Activated CD4-positive, alpha-beta T cell treated with anti-CD3 and anti-CD28 coated beads, Interleukin-2, amount 50 U/mL, for 24 hours (primary cell): ENCODE data around the gene CELF4.

Source experiments
- DNase-seq, 2 donors: peaks; one replicate each; pipeline ENCODE4 v3.0.0-alpha.2; 2020; ENCODE audit warnings: low read depth in 1 of 2, low spot score in 1 of 2

Gene CELF4

DNA sequence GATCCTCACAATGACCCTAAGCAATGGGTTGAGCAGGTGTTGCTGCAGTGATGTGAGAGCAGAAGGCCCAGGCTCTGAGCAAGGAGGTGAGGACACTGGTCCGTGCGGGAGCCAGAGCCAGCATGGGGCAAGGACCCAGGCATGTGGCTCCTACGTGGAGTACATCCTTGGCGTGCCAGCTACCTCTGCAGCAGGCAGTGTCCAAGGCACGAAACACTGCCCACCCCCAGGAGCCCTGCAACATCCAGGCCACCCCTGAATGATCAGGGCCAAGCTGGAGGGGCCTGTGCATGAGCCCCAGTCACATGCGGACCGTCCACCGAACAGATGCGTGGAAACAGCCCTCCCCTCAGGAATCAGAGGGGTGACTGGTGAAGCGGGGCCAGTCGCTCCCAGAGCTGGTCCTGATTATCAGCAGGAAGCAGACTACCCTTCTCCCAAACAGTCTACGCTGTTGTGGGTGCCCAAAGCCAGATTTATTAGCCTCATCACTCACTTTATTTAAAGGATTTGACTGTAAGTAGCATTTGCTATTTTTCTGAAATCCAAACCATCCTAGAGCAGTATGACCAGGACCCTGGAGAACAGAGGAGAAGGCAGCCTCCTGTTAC lies 16.8 kb downstream of the CELF4 start:
- DNase-seq = no peak

DNA sequence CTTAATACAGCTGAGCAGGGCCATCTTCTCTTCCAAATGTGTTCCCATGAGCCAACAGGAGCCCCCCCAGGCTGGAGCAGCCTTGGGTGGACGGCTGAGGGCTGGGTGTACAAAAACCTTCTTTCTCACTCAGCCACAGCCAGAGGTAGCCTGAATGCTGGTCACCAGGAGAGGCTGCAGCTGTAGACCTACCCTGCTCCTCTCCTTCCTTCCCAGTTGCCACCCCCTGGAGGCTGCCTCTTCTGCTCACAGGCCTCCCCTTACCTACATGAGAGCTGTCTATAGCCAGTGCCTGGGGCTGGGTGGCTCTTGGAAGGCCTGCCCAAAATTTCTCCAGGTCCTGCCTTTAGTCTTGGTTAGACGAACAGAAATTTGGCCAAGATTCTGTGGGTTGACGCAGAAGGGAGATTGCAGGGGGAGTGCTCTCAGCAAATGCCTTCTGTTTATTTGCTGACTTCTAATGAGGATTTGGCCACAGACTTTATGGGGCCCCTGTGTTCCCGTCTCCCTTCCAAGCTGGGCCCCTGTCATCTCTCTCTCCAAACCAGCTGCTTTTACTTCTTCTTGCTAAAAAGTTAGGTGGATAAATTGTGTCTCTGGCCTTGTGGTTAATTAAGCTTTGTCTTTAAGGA lies 18.3 kb downstream of the CELF4 start:
- no peak for DNase-seq

DNA sequence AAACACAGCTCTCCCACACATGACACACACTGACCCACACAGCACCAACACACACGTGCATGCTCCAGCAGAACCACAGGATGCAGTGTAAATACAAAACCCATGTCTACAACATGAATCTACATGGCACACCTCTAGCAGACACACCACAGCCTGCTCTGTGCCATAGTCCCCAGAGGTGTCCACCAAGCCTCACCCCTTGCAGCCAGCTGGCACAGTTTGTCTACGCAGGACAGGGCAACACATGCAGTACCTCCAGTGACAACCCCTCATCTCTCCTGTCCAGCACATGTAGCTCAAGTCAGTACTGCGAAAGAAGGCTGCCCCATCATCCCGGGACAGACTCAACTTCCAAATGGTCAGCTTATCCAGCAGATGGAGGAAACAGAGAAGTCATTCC lies 18.9 kb downstream of the CELF4 start:
- no peak for DNase-seq

DNA sequence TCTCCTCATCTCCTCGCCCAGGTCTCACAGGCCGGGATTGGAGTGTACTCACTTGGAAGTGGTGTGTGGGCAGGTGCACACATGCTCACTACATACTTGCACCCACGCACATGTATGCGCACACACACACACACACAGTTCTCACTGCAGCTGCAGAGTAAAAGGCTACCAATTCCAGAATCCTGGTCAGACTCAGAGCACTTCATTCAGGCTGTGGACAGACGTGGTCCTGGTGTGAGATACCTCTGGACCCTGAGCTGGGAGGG lies 19.4 kb downstream of the CELF4 start:
- DNase-seq = no peak

DNA sequence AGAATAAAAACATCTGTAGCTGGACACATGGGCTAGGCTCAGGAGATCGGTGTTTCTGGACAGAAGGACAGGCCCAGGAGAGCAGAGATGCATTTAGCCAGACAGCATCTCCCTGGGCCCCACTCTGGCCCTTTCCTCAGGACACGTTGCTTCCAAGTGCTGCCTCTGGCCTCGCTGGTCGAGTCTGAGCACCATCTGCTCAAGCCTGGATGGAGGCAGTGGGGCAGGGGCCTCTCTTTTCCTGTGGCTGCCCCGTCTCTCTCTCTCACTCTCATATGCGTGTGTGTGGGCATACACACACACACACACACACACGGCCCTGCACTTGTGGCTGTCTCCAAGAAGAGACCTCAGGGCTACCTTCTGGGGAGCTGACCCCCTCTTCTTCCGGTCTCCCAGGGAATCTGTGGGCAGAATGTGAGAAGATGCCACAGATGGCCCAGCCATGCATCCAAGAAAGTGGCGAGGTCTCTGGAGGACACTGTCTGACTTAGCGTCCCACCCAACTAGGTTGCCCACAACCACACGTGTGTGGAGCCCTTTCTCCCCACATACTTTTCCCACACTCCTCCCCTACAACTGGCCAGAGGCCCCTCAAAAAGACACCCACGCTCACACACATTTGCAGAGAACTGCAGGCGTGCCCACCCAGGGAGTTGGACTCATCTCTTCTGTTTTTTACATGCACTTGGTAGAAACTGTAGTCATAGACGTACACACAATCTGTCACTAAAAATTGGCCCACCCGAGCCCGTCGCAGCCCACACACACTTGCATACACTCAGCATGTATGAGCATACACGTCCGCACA lies 19.9 kb downstream of the CELF4 start:
- DNase-seq = no peak

DNA sequence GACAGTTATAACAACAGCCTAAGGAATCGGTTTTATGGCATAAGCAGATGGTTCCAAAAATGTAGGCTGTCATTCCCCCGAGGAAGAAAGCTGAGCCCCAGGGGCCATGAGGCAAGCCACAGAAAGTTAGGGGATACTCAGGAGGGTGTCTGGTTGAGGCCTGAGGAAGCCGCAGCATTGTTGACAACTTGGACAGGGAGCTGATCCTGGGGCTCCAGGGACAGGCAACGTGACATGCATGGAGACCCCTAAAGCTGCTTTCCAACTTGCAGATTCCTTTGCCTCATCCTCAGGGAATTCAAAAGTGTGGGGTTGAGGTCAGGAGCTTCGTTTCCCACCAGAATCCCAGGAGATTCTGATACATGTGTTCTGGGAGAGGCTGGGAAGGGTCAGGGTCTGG lies 20.9 kb downstream of the CELF4 start:
- no peak for DNase-seq

DNA sequence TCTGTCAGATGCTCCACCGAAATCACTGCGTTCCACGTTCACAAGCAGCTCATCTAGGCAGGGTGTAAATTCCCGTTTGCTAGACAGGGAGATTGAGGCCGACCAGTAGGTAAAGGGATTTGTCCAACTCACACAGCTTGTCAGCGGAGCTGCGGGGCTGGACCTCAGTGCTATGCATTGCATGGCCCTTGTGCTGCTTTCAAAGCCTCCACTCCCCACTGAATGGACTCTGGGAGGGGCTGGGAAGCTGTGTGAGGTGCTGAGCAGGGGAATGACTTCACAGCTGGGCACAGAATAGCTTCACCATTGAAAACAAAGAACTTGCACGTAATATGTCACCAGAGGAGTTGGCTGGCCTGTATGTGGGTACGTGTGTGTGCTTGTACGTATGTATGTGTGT lies 21.4 kb downstream of the CELF4 start:
- DNase-seq = no peak

DNA sequence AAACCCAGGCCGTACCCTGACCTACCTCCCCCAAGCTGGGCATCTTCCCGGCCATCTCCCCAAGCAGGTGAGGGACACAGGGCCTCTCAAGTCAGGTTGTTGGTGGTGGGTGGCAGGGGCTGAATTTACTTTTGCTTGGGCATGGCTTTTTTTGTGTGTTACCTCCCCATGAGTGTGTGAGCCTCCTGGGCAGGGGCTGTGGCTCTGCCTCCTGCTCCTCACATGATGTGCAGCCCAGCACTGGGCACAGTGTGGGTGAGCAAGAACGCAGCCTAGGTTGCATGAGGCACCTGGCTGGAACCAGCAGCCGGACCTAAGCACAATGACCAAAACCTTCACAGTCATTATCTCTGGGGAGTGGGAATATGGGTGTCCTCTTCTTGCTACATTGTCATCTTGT lies 22.3 kb downstream of the CELF4 start:
- no peak for DNase-seq

DNA sequence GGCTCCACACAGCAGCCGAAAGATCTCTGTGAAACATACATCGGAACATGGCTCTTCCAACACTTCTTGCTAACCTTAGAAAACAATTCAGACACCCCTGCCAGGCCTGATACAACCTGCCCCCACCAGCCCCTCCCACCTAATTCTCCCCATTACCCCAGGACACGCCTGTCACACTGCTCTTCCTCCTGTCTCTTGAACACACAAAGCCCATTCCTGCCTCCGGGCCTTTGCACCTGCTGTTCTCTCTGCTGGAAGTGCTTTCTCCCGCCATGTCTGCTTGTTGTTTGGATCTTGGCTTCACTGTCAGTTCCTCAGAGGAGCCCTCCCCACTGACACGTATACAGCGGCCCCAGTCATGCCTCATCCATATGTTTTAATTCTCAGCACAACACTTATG lies 24.1 kb downstream of the CELF4 start:
- DNase-seq = no peak

DNA sequence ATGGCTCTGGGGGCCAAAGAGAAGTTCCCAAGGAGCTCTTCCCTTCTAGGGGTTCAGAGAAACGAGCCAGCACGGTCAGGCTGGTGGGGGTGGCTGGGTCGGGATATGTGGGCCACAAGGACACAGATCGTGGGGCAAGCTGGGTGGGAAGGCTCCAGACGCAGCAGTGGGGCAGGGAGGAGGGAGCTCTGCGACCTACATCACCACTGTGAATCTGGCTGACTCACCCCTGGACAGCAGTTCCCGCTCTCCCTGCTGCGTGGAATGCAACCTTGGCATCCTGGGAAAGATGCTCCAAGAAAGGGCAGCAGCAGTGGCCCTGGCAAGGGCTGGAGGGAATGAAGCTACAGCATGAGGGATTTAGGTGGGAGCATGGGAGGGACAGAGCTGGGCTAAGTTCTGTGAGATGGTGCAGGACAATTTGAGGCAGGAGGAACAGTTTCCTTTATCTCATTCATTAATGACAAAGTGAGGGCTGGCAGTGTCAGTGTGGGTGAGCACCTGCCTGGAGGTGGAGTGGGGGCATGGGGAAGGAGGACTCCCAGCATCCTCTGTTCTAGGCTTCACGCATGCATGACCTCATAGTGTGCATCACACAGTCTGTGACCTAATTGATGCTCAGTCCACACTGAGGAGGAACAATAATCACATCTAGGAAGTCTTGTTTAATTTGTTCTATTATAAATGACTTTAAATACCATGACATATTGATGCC lies 25.0 kb downstream of the CELF4 start:
- DNase-seq = no peak

DNA sequence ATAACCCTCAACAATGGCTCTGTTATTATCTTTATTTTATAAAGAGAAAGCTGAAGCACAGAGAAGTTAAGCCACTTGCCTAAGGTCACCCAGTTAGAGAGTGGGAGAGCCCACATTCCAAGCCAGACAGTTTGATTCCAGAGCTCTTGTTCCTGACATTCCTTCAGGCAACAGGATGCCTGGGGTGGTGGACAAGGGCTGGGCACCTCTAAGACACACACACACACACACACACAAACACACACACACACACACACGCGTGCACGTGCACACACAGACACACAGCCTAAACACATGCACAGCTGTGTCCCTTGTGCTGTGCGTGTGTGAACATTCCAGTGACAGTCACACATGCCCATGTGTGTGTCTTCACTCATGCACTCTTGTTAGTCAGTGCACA lies 26.4 kb downstream of the CELF4 start:
- no peak for DNase-seq

DNA sequence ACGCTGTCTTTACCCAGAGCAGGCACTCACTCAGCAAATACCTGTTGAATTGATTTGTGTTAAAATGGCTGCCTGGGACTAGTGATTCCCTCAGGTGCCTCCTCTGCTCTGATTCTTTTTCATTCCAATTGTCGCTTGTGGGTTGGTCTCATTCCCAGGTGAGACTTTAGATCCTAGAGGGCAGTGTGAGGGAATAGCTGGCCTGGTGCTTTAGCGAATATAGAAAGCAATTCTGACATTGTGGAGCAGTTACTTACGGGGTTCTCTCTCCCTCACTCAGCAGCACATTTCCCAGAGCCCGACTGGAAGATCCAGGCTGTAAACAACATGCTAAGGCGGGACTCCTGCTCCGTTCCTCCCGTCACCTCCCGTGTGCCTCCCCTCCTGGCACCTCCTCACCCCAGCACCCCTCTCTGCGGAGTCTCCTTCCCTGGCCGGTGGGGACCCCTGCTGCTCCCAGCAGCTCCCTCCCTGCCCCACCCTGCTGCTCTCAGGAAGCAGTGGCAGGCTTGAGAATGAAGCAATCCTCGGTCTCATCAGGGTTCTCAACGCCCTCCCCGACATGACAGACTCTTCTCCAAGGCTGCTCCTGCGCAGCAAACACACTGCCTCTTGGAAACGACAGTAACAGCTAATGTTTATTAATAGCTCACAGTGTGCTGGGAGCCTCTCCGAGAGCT lies 26.9 kb downstream of the CELF4 start:
- DNase-seq = no peak

DNA sequence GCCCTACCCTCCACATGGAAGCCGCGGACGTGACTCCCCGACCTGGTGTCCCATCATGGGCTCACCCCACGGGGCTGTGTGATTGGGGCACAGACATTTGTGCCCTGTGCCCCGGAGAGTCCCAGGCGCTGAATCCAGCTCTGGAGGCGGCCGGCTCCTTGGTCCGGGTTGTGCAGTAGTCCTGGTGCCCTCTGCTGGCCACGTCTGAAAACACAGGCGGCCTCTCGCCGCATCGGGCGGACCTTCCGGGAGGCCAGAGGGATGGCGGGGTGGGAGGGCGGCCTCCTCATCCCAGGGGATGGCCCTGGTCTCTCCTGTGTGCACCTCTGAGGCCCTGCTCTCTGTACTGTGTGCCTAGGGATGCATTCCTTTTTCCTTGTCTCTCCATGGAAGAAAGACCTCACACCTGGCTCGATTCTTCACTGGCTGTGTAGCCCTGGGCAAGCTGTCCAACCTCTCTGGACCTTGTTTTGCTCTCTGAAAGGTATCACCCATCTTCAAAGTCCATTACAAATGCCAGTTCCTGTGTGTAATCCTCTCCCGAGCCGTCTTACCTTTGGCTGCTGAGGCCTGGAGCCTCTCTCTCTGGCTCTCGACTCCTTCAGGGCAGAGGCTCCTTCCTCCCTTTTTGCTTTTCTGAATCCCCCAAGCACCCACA lies 27.6 kb downstream of the CELF4 start:
- DNase-seq = peak in 1 of 2 donors; percentile 11

DNA sequence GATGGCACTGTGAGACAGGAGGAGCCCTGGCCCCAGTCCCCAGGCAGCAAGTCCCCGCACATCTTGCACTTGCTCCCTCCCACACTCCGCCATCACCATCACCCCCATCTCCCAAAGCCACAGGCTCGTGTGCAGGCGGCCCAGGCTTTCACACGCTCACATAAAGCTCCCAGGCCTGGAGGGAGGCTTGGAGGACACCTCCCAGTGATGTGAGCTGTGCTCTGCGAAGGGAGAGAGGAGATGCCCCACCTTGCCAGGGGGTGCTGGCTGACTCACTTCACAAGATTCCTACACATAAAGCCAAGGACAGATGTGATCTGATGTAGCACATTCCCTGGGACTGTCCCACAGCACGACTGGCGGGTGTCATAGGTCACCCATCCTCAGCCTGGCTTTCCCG lies 28.9 kb downstream of the CELF4 start:
- no peak for DNase-seq

DNA sequence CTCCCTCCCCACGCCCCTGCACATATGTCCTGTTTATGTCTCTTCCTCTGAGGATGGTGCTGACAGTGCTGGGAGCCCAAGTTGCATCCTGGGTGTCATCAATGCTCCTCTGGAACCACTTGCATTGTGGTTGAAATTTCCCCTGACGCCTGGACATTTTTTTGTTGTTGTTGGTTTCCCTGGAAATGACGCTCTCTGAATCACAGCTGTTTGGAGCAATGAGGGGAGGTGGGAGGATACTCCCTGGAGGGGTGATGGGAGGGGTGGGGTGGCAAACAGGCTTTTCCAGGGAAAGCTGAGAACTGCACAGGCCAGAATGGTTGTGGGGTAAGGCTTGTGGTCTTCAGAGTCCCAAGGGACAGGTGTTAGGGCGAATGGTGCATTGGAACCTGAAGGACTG lies 29.6 kb downstream of the CELF4 start:
- no peak for DNase-seq

DNA sequence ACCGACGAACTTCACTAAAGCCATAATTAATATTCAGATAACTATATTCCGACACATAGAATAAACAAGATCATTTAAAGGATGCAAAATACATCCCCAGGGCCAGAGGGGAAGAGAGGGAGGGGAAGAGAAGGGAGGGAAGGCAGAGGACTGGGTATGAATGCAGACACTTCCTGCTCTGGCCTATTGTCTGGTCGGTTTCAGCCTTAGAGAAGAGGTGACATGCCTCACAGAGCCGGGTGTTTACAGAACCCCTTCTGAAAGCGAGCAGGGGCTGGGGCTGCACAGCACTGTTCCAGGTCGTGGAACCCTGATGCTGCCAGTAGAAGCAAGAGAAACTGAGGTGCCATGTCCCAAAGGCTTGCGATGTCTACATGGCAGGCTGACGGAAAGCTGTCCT lies 31.0 kb downstream of the CELF4 start:
- DNase-seq = no peak

DNA sequence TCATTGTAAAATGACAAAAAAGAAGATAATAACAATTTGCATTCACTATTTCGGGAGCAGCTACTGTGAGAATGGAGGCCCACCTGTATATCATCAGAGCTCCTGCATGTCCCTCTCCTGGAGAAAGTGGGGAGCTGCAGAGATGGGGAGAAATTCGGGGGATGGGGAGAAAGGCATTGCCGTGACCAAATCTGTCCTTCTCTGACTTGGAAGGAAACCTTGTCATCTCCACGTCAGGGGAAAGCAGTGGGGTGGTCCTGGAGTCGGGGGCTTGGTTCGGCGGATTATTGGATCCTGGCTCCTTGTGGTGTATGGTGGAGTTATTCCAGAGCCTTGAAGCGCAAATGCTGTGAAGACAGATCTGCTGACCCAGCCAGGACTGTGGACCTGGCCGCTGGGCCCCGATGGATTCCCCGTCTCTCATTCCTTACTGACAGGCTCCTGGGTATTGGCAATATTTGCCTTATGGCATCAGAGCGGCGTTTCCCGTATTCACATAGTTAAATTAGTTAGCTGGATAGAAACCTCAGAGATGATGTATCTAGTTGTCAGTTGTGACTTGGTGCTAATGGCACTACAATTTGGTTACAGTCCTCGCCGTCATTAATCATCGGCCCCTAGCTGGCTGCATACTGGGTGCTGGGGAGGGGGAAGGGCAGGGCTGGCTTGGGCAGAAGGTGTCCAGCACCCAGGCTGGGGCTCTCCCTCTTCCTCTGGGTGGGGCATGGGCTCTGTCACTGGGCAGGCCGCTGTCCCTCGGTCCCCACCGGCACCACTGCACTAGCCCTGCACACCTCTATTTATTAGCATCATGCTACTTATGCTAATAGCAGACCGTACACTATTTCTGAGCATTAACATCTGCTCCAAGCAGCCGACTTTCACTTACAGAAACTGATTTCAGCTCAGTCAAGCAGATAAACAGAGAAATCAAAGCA lies 31.7 kb downstream of the CELF4 start:
- DNase-seq = no peak

DNA sequence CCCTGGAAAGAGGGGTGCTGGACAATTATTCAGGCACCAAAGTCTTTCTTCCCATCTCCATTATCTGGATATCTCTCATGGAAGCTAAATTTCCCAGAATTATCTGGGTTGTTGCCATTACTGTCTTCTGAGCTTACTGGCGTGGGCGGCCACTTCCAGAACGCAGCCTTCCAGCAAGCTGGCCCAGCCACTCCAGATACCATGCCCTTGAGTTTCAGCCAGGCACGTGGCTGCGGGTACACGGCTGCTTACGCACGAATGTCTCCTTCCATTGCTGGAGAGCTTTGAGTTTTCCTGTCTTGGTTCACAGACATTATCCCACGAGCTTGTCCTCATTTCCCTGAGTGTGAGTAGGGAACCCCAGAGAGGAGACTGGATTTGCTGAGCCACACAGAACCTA lies 32.7 kb downstream of the CELF4 start:
- DNase-seq = no peak

DNA sequence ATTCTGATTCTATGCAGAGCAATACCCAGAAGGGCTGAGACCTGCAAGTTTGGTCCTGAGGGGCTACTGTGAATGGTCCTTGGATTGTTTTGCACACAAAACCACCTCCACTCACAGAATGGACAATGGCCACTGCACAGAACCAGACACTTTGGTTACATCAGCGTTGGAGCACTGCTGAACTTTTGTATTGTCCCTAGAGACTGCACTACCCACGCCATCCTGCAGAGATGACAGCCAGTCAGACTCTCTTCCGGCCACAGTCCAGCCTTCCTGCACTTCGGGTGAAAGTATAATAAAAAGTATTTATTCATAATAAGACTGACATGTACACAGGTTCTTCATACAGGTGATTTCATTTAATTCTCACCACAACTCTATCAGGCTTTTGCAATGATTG lies 35.7 kb downstream of the CELF4 start:
- no peak for DNase-seq

DNA sequence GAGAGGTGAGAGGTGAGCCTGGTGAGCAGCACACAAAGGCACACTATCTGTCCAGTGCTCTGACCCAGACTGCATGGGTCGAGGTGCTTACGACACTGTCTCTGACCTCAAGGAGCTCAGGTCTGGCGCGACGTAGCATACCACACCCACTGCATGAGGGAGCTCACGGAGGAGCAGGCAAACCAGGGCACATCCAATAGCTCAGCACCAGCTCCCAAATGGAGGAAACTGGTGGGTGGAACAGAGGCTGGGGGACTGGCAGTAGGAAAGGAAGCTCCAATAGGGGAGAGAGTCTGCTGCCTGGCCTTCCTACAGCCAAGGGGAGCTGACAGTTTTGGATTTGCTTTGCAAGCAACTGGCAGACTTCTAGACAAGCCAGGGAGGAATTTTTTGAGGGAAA lies 36.3 kb downstream of the CELF4 start:
- no peak for DNase-seq
